HepG2 (cell line): Measurements from ENCODE around the gene KIF5B. TPM values are rescaled to one million over a fixed set of nuclear protein-coding genes. Genes with fewer than 3 reads are reported as not detected.
A peak's percentile ranks its signal among the peaks of the same experiment; 100 is the strongest.

Experiments
- ATAC-seq: fragments of 200-7000 bp; cut with Tn5 transposase; 3 replicates; pipeline ENCODE4 v1.9.1; 2020; ENCODE audit warnings: mild to moderate bottlenecking, moderate library complexity
- BruUV-seq: library from RNA; stranded (reverse); fragments of 400-500 nt; replicated peaks from 2 replicates; lab custom pipeline; 2021; lab: Mats Ljungman, UMichigan
- CTCF ChIA-PET: fragments of 300-600 bp; formaldehyde crosslinking; extraction: SDS; loops from one replicate; lab custom pipeline; 2021; ENCODE audit warnings: low total read pairs, inconsistent platforms, low intra/inter-chr PET ratio; lab: Yijun Ruan, JAX
- POLR2A ChIA-PET: fragments of 350-600 bp; sonication (Branson Sonifier 250); formaldehyde crosslinking; loops from one replicate; lab custom pipeline; 2020; ENCODE audit warnings: antibody characterized with exemption, inconsistent platforms; lab: Yijun Ruan, JAX
- DNase-seq: peaks from one replicate; pipeline ENCODE4 v3.0.0-alpha.2; 2015; ENCODE audit warnings: low spot score
- FAIRE-seq: peaks from 3 replicates; lab custom pipeline; 2011; peaks lifted over from hg19 to GRCh38; lab: Jason Lieb, UNC
- H2AFZ ChIP-seq: one replicate; pipeline ENCODE4 v1.6.1; 2011; ENCODE audit warnings: low read length, inconsistent platforms
- H3K27ac ChIP-seq: fragments of 300-600 bp; 3 replicates; pipeline ENCODE4 v1.8.0; 2011; ENCODE audit warnings: mixed run types, mild to moderate bottlenecking, mixed read lengths, low read length, inconsistent platforms; ENCODE audit not compliant: insufficient read depth; ENCODE audit errors: extremely low read length
- H3K27me3 ChIP-seq, 2 experiments: fragments of 200-600 bp in 1 of 2; 2 replicates in 1 of 2; 3 replicates in 1 of 2; pipeline versions ENCODE4 v1.6.0 to v1.8.0; 2011; ENCODE audit warnings: low read length in 2 of 2, mild to moderate bottlenecking in 2 of 2, moderate library complexity in 2 of 2, inconsistent platforms in 1 of 2; ENCODE audit not compliant: insufficient read depth in 2 of 2, control insufficient read depth in 1 of 2
- H3K36me3 ChIP-seq, 2 experiments: fragments of 200-600 bp in 1 of 2; replicated peaks in 1 of 2; 2 replicates in 1 of 2; 3 replicates in 1 of 2; pipeline versions ENCODE4 v1.5.1 to v1.8.0; 2011; ENCODE audit warnings: low read length in 2 of 2, inconsistent platforms in 1 of 2; ENCODE audit not compliant: insufficient read depth in 2 of 2, control insufficient read depth in 1 of 2
- H3K4me1 ChIP-seq: 2 replicates; pipeline ENCODE4 v1.5.1; 2012; ENCODE audit warnings: low read length, inconsistent platforms; ENCODE audit not compliant: insufficient read depth
- H3K4me2 ChIP-seq: 2 replicates; pipeline ENCODE4 v1.6.0; 2011; ENCODE audit warnings: low read depth, low read length, inconsistent platforms
- H3K4me3 ChIP-seq, 3 experiments: fragments of 200-600 bp in 1 of 3; sonication (generic), shearing (Covaris generic) in 1 of 3; replicated peaks in 1 of 3; 2 replicates each; pipeline ENCODE4 v1.5.1; 2011 to 2016; ENCODE audit warnings: low read length in 3 of 3, inconsistent platforms in 2 of 3, low read depth in 2 of 3, mild to moderate bottlenecking in 2 of 3, control low read depth in 1 of 3, mixed read lengths in 1 of 3; ENCODE audit not compliant: insufficient read depth in 1 of 3
- H3K79me2 ChIP-seq: one replicate; pipeline ENCODE4 v1.6.1; 2011; ENCODE audit warnings: low read length, inconsistent platforms; ENCODE audit not compliant: insufficient read depth
- H3K9ac ChIP-seq: 2 replicates; pipeline ENCODE4 v1.6.0; 2011; ENCODE audit warnings: mild to moderate bottlenecking, low read depth, low read length, inconsistent platforms; ENCODE audit not compliant: insufficient read depth
- H3K9me3 ChIP-seq: 2 replicates; pipeline ENCODE4 v1.5.1; 2012; ENCODE audit warnings: mild to moderate bottlenecking, low read length
- H4K20me1 ChIP-seq: 2 replicates; pipeline ENCODE4 v1.6.0; 2011; ENCODE audit warnings: inconsistent platforms, mild to moderate bottlenecking, low read length, moderate library complexity; ENCODE audit not compliant: insufficient read depth
- MXI1 ChIP-seq: IDR thresholded peaks from 3 replicates; pipeline ENCODE4 v1.6.1; 2012; ENCODE audit warnings: low read depth, low read length, inconsistent platforms, borderline replicate concordance
- NPAS2 ChIP-seq: sonication (generic); formaldehyde crosslinking; IDR thresholded peaks from 2 replicates; pipeline ENCODE4 v1.8.0; 2022; ENCODE audit warnings: mild to moderate bottlenecking, missing genetic modification reagents, borderline replicate concordance
- POLR2AphosphoS5 ChIP-seq: IDR thresholded peaks from 2 replicates; pipeline ENCODE4 v1.6.1; 2012; ENCODE audit warnings: low read depth, low read length
- RBM22 ChIP-seq: fragments of 200-400 bp; formaldehyde crosslinking; optimal IDR thresholded peaks from 2 replicates; pipeline ENCODE3; 2017; ENCODE audit warnings: mild to moderate bottlenecking, low read length, moderate library complexity
- SETDB1 ChIP-seq: sonication (generic); formaldehyde crosslinking; IDR thresholded peaks from 2 replicates; pipeline ENCODE4 v1.5.1; 2020; ENCODE audit warnings: missing genetic modification reagents, mild to moderate bottlenecking, borderline replicate concordance
- ZNF644 ChIP-seq: IDR thresholded peaks from 2 replicates; pipeline ENCODE4 v1.6.1; 2016; ENCODE audit warnings: low read depth
- WGBS: methylation state at CpG from one replicate; pipeline ENCODE4 v1.1.6; 2017; ENCODE audit warnings: low lambda C conversion rate; 5-methylcytosine and 5-hydroxymethylcytosine counted together
- in situ Hi-C: cut with HindIII; loops from 2 replicates; pipeline ENCODE4 v1.10.0; 2017; ENCODE audit warnings: low pct_unique_long_range_greater_than_20kb; ENCODE audit not compliant: extremely low pct_ligation_motif_present
- intact Hi-C: fragments of 100-400 bp; cut with micrococcal nuclease; formaldehyde crosslinking; loops from one replicate; pipeline ENCODE4 v1.10.0; 2022; ENCODE audit not compliant: unreplicated experiment
- polyA plus RNA-seq, 8 experiments: library from polyadenylated mRNA; depleted of rRNA in 3 of 8; stranded (reverse) in 7 of 8; unstranded in 1 of 8; fragments of >200 nt; fragmentation: Illumina TruSeq in 4 of 8; extraction: Trizol in 4 of 8; gene quantifications; 2 replicates each; pipeline versions ENCODE4 v1.2.1 to v1.2.3, GENCODE V29; 2011 to 2016; ENCODE audit warnings: low read depth in 4 of 8, missing spikeins in 1 of 8, mixed read lengths in 1 of 8; ENCODE audit not compliant: insufficient read depth in 1 of 8
- total RNA-seq, 5 experiments: library from RNA; depleted of rRNA; stranded (reverse); fragments of >200 nt; fragmentation: Illumina TruSeq; extraction: Trizol; gene quantifications; 2 replicates each; pipeline ENCODE4 v1.2.3, GENCODE V29; 2016; ENCODE audit warnings: low read depth in 1 of 5

The KIF5B gene
- total and polyA plus RNA-seq, 2 of the 13 experiments (the other 11 are each of a cell fraction or from before 2014, with no cell fraction given), result 34.3 to 133 TPM

DNA sequence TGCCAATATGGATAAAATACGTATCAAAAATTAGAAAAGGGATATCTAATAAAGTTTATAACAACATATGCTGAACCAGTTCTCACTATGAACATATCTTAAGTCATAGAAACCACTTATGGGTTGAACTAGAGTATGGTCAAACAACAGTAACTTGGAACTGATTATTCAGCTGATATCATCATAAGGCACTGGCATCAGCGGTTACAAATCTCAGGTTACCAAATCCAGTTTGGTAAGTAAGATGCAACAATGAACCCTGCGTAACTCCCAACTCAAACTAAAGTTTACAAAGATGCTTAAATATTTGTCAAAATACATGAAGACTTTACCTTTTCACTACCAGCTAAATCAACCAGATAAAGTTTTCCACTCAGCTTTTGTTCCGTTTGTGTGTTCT is 19.3 kb downstream of the KIF5B start:
- no TSS peak for BruUV-seq
- TF ChIP-seq RBM22 (peak; percentile 60), ZNF644 (CRISPR knock-in tag) (no peak)
- intact Hi-C loops (no loop called here), in situ Hi-C loops (no loop called here)
- ChIA-PET POLR2A (no interaction called here), CTCF (no interaction called here)
- no peaks in the 10 kb centered on the region for H3K9me3 ChIP-seq
- no peak overlapping the region for H3K27ac ChIP-seq
- peaks cover 51% of the 10 kb centered on the region for H3K79me2 ChIP-seq
- H3K4me1 ChIP-seq, result peaks cover 5% of the 10 kb centered on the region; the same call in 1 of the 2 replicates
- H3K9ac ChIP-seq, result no peak overlapping the region
- no peaks in the 10 kb centered on the region for H3K27me3 ChIP-seq
- FAIRE-seq (no peak), ATAC-seq (no peak), DNase-seq (no peak)
- H3K36me3 ChIP-seq, result peaks cover 15 to 84% of the 10 kb centered on the region in 2 experiments
- WGBS, result 92% methylated on average over 4 of the region's 4 CpGs
- no peak overlapping the region for H2AFZ ChIP-seq
- no peak overlapping the region for H3K4me2 ChIP-seq
- peaks cover 18% of the 10 kb centered on the region for H4K20me1 ChIP-seq
- no peak overlapping the region for H3K4me3 ChIP-seq

DNA sequence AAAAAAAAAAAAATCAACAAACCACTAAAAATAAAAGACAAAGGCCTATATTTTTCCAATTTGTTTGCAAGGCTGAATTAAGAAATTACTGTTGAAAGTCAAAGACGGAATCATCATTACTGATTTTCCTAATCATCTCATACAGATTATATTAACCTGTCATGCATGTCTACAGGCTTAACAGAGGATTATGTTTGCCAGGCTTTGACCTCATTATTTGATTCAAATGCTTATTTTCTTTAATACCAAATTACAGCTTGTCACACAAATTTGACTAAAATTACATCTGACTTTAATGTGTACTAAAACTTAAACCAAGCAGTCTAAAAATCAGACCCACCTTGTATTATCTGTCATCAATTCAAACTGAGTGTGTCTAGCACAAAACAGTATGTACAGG is 21.2 kb downstream of the KIF5B start:
- no peak for TF ChIP-seq POLR2AphosphoS5
- TF ChIP-seq SETDB1 (CRISPR knock-in tag), result no peak
- no peak for TF ChIP-seq MXI1
- no peak for TF ChIP-seq NPAS2 (CRISPR knock-in tag)
- BruUV-seq, result no TSS peak
- H4K20me1 ChIP-seq, result peaks cover 8% of the 10 kb centered on the region
- WGBS, result 95% methylated on average over 1 of the region's 1 CpG
- H3K4me1 ChIP-seq, result no peaks in the 10 kb centered on the region
- no peaks in the 10 kb centered on the region for H3K27me3 ChIP-seq
- in situ Hi-C loops (no loop called here), intact Hi-C loops (no loop called here)
- H3K4me3 ChIP-seq, result no peak overlapping the region
- CTCF ChIA-PET, result no interaction called here
- no peak overlapping the region for H3K27ac ChIP-seq
- H3K9me3 ChIP-seq, result no peaks in the 10 kb centered on the region
- ATAC-seq (no peak), FAIRE-seq (no peak), DNase-seq (no peak)
- no peak overlapping the region for H2AFZ ChIP-seq
- peaks cover 19 to 94% of the 10 kb centered on the region in 2 experiments for H3K36me3 ChIP-seq
- H3K79me2 ChIP-seq, result peaks cover 35% of the 10 kb centered on the region
- no peak overlapping the region for H3K9ac ChIP-seq
- POLR2A ChIA-PET, result no interaction called here
- H3K4me2 ChIP-seq, result no peak overlapping the region
